ENCODE data around the gene EXOC2.

The EXOC2 gene

GRCh38 chr6:456887-457286 lies 236.1 kb downstream of the EXOC2 start:
- DNase-seq (ENCODE audit: low read depth): no peak
- H3K4me3 ChIP-seq (ENCODE audit: low read depth, low read length): no peak overlapping the region
- TF ChIP-seq, protein P1, sequence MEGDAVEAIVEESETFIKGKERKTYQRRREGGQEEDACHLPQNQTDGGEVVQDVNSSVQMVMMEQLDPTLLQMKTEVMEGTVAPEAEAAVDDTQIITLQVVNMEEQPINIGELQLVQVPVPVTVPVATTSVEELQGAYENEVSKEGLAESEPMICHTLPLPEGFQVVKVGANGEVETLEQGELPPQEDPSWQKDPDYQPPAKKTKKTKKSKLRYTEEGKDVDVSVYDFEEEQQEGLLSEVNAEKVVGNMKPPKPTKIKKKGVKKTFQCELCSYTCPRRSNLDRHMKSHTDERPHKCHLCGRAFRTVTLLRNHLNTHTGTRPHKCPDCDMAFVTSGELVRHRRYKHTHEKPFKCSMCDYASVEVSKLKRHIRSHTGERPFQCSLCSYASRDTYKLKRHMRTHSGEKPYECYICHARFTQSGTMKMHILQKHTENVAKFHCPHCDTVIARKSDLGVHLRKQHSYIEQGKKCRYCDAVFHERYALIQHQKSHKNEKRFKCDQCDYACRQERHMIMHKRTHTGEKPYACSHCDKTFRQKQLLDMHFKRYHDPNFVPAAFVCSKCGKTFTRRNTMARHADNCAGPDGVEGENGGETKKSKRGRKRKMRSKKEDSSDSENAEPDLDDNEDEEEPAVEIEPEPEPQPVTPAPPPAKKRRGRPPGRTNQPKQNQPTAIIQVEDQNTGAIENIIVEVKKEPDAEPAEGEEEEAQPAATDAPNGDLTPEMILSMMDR (IDR thresholded peaks at IDR 0.05; ENCODE audit: insufficient read depth, low read depth, low read length, missing control alignments): no peak

DNA sequence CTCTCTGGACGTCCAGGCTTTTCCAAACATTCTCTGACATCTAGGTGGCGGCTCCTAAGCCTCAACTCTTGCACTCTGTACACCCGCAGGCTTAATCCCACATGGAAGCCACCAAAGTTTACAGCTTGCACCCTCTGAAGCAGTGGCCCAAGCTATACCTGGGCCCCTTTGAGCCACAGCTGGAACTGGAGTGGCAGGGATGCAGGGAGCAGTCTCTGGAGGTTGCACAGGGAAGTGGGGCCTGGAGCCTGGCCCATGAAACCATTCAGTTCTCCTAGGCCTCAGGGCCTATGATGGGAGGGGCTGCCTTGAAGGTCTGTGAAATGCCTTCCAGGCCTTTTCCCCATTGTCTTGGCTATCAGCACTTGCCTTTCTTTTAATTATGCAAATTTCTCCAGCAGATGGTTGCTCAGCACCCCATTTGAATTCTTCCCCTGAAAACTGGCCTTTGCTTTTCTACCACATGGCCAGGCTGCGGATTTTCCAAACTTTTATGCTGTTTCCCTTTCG lies 236.5 kb downstream of the EXOC2 start:
- DNase-seq (ENCODE audit: low read depth): no peak
- TF ChIP-seq, protein P1 (IDR thresholded peaks at IDR 0.05; ENCODE audit: insufficient read depth, low read depth, low read length, missing control alignments): no peak
- H3K4me3 ChIP-seq (ENCODE audit: low read depth, low read length): no peak overlapping the region

DNA sequence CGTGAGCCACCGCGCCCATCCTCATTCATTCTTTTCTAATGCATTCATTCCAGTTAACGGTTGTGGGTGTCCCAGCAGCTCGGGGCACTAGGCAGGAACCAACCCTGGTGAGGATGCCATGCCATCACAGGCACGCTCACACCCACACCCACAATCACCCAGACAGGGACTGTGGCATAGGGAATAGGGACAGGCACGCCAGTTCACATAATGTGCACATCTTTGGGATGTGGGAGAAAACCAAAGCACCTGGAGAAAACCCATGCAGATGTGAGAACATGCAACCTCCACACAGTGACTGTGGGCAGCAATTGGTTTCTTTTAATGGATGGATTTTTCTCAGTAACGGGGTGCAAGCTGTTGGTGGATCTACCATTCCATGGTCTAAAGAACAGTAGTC lies 237.1 kb downstream of the EXOC2 start:
- TF ChIP-seq, protein P1 (IDR thresholded peaks at IDR 0.05; ENCODE audit: insufficient read depth, low read depth, low read length, missing control alignments): no peak
- no peak for DNase-seq (ENCODE audit: low read depth)
- H3K4me3 ChIP-seq (ENCODE audit: low read depth, low read length): no peak overlapping the region

- TF ChIP-seq, protein P1 (IDR thresholded peaks at IDR 0.05; ENCODE audit: insufficient read depth, low read depth, low read length, missing control alignments): no peak
- H3K4me3 ChIP-seq (ENCODE audit: low read depth, low read length): no peak overlapping the region
- DNase-seq (ENCODE audit: low read depth): no peak
Observed at GRCh38 chr6:455006-455585, 237.8 kb downstream of the EXOC2 start.

DNA sequence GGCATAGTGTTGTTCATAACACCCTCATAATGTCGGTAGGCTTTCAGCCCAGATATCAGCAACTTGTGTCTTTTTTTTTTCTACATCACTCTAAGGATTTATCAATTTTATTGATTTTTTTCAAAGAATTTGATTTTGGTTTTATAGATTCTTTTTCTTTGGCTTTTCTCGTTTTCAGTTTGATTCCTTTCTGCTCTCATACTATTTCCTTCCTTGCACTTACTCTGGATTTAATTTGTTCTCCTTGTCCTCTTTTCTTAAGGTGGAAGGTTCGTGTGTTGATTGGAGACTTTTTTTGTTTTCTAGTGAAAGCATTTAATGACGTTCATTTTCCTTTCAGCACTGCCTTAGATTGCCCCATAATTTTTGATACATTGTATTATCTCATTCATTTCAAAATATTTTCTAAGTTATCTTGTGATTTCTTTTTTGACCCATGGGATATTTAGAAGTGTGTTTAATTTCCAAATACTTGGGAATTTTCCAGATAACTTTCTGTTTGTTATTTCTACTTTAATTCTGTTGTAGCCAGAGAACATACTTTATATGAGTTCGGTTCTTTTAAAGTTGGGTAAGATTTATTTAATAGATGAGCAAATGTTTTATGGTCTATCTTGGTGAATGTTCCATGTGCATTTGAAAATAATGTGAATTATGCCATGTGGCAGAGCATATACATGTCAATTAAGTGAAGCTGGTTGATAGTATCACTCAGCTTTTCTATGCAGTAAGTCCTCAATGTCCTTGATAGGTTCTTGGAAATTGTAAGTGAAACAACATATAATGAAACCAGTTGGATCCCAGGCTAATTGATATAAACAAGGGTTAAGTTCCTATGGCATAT lies 238.6 kb downstream of the EXOC2 start:
- TF ChIP-seq, protein P1 (IDR thresholded peaks at IDR 0.05; ENCODE audit: insufficient read depth, low read depth, low read length, missing control alignments): no peak
- H3K4me3 ChIP-seq (ENCODE audit: low read depth, low read length): no peak overlapping the region
- DNase-seq (ENCODE audit: low read depth): no peak

DNA sequence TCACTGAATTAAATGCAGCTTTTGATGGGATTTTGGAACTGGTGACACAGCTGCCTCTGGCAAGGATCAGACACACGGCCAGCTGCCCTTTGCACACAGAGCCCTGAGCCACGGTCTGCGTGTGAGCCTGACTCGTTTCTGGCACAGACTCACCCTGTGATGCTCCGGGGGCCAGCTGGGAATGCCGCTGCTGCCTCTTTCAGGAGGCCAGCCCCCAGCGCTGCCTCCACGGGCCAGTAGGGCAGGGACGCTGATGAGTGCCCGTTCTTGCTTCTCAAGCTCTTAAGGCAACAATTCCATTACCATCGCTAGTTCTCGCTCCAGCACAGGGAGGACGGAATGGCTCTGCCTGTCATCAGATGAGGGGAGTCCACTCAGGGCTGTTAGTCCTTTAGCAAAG lies 239.8 kb downstream of the EXOC2 start:
- DNase-seq (ENCODE audit: low read depth): no peak
- TF ChIP-seq, protein P1 (IDR thresholded peaks at IDR 0.05; ENCODE audit: insufficient read depth, low read depth, low read length, missing control alignments): no peak
- H3K4me3 ChIP-seq (ENCODE audit: low read depth, low read length): no peak overlapping the region

Measured in GM12865 (cell line).